Esophagus squamous epithelium (tissue), 4 donors: ENCODE data around the gene SERINC5.
A peak's percentile ranks its signal among the peaks of the same experiment; 100 is the strongest.

Experiments
- POLR2A ChIP-seq, 4 donors: fragments of 450-650 bp; IDR thresholded peaks; one replicate each; pipeline ENCODE4 v1.6.1; 2017; ENCODE audit warnings: antibody characterized with exemption in 4 of 4, mild to moderate bottlenecking in 4 of 4, moderate library complexity in 3 of 4
- TF ChIP-seq, protein P1 (sequence below), 6 experiments: fragments of 450-650 bp in 4 of 6; fragments of 200-600 bp in 2 of 6; sonication (generic) in 2 of 6; IDR thresholded peaks; one replicate each; pipeline ENCODE4 v1.5.1; 2016 to 2019; ENCODE audit warnings: antibody characterized with exemption in 6 of 6, mild to moderate bottlenecking in 4 of 6, moderate library complexity in 4 of 6

DNA sequence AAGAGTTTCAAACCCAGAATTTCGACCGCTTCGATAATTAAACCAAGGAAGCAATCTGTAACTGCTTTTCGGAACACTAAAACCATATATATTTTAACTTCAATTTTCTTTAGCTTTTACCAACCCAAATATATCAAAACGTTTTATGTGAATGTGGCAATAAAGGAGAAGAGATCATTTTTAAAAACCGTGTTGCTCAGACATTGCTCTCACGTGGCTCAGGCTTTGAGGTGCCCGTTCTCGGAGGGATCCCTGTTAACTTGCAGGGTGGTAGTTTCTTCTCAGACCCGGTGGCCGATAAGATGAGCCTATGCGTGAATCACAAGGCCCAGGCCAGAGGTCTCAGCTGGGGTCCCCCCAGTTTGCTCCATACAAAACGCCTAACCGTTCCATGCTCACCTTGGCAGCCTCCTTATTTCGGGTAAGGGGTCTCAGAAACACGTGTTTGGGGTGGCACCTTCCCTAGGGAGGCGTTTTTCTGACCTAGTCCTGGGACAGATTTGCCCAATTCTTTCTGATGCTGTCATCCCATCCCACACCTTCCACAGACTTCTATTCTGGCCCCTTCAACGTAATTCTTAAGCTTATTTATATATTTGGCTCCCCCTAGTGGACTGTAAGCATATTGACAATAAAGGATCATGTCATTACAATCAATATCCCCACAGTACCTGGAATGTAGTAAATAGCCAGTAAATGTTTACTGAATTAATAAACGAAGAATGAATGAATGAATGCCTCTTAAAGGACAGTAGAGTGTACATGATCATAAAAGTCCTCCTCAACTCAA lies 172.6 kb downstream of the SERINC5 start:
- TF ChIP-seq, protein P1, sequence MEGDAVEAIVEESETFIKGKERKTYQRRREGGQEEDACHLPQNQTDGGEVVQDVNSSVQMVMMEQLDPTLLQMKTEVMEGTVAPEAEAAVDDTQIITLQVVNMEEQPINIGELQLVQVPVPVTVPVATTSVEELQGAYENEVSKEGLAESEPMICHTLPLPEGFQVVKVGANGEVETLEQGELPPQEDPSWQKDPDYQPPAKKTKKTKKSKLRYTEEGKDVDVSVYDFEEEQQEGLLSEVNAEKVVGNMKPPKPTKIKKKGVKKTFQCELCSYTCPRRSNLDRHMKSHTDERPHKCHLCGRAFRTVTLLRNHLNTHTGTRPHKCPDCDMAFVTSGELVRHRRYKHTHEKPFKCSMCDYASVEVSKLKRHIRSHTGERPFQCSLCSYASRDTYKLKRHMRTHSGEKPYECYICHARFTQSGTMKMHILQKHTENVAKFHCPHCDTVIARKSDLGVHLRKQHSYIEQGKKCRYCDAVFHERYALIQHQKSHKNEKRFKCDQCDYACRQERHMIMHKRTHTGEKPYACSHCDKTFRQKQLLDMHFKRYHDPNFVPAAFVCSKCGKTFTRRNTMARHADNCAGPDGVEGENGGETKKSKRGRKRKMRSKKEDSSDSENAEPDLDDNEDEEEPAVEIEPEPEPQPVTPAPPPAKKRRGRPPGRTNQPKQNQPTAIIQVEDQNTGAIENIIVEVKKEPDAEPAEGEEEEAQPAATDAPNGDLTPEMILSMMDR (IDR thresholded peaks at IDR 0.05): peak; percentile 56 to 82 (median 68)
- no peak for TF ChIP-seq POLR2A (IDR thresholded peaks at IDR 0.05)
